ENCODE results near the gene NPBWR2. TPM values are rescaled to one million over a fixed set of nuclear protein-coding genes. Genes with fewer than 3 reads are reported as not detected.

NPBWR2 gene
- total RNA-seq, 4 donors from 2014 or later: not detected

- peak within 1 kb of the TSS; percentile 61 for H3K4me3 ChIP-seq (ENCODE audit: low read depth, poor library complexity, severe bottlenecking)
- intact Hi-C loops (cut with DNase I; ENCODE audit: low total_unique reads): no loop called here
- TF ChIP-seq POLR2A (IDR thresholded peaks at IDR 0.05): no peak
- WGBS, 2 donors: 5 to 8% methylated on average over 33 to 56 of the region's 85 CpGs
- peak; percentile 97 to 100 for DNase-seq (ENCODE audit: low spot score in 2 of 2)
These were observed 44.6 kb downstream of the NPBWR2 start, which contains the start of gene TCEA2 for GRCh38 chr20:64062596-64063388. Gene TCEA2, plus strand, starts transcription at chr20:64063198. Its CDS starts 115 bp downstream, at chr20:64063313.

- H3K4me3 ChIP-seq (ENCODE audit: low read depth, poor library complexity, severe bottlenecking): no peak overlapping the region
- DNase-seq (ENCODE audit: low spot score in 2 of 2): no peak
- TF ChIP-seq CTCF (IDR thresholded peaks at IDR 0.05): no peak
- no peak for TF ChIP-seq POLR2A (IDR thresholded peaks at IDR 0.05)
- intact Hi-C loops (cut with DNase I; ENCODE audit: low total_unique reads): no loop called here
- whole genome bisulfite sequencing, 2 donors: 44 to 49% methylated on average over 5 of the region's 5 CpGs
These were observed 45.1 kb downstream of the NPBWR2 start for GRCh38 chr20:64062276-64062595.

GRCh38 chr20:64058536-64058935, 48.8 kb downstream of the NPBWR2 start:
- no peak for DNase-seq (ENCODE audit: low spot score in 2 of 2)

GRCh38 chr20:64057628-64058498, 49.5 kb downstream of the NPBWR2 start:
- intact Hi-C loops (cut with DNase I; ENCODE audit: low total_unique reads): no loop called here
- no peak overlapping the region for H3K4me3 ChIP-seq (ENCODE audit: low read depth, poor library complexity, severe bottlenecking)
- 26 to 35% methylated on average over 28 to 29 of the region's 33 CpGs for WGBS, 2 donors
- TF ChIP-seq POLR2A (IDR thresholded peaks at IDR 0.05) (no peak), CTCF (IDR thresholded peaks at IDR 0.05) (no peak)
- DNase-seq (ENCODE audit: low spot score in 2 of 2): peak in 1 of 2 donors; percentile 94

More at GRCh38 chr20:64058536-64058935, 48.8 kb downstream of the NPBWR2 start:
- WGBS, 2 donors: 82 to 90% methylated on average over 12 of the region's 12 CpGs
- no peak overlapping the region for H3K4me3 ChIP-seq (ENCODE audit: low read depth, poor library complexity, severe bottlenecking)
- TF ChIP-seq CTCF (IDR thresholded peaks at IDR 0.05): no peak
- intact Hi-C loops (cut with DNase I; ENCODE audit: low total_unique reads): no loop called here

- WGBS, 2 donors: 54 to 62% methylated on average over 23 to 38 of the region's 39 CpGs
- intact Hi-C loops (cut with DNase I; ENCODE audit: low total_unique reads): no loop called here
- no peak for DNase-seq (ENCODE audit: low spot score in 2 of 2)
These were observed 50.3 kb downstream of the NPBWR2 start for GRCh38 chr20:64056889-64057627.

More at GRCh38 chr20:64056889-64057627, 50.3 kb downstream of the NPBWR2 start:
- H3K4me3 ChIP-seq (ENCODE audit: low read depth, poor library complexity, severe bottlenecking): no peak overlapping the region
- TF ChIP-seq POLR2A (IDR thresholded peaks at IDR 0.05): no peak
- TF ChIP-seq CTCF (IDR thresholded peaks at IDR 0.05): no peak

Data from lower leg skin (tissue), 4 donors.